ENCODE measurements around the gene SPINK4. TPM values are rescaled to one million over a fixed set of nuclear protein-coding genes. Genes with fewer than 3 reads are reported as not detected.

Gene SPINK4
- total and polyA plus RNA-seq, 4 donors: not detected

DNA sequence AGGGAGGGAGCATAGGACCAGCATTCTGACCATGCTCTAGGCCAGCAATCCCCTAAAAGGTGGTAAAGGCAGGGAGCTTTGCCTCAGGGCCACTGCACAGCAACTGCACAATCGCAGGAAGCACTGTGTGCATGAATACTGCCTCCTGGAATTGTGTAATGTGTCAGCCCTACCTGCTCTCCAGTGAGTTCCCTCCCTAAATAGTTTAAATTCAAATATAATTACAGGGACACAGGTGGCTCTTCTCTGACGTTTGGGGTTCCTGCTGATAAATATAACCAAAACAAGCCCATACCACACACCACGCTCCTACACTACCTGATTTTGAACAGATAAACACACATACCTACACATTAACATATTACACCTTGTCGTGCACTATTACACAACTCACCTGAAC lies 15.5 kb downstream of the SPINK4 start:
- H3K9ac ChIP-seq (ENCODE audit: insufficient read depth in 1 of 2, low read length in 2 of 2): no peak overlapping the region
- H3K9me3 ChIP-seq (ENCODE audit: control insufficient read depth in 4 of 4, insufficient read depth in 3 of 4, low read length in 3 of 4): no peaks in the 10 kb centered on the region
- WGBS, 2 donors: 89 to 94% methylated on average over 4 of the region's 4 CpGs
- no peaks in the 10 kb centered on the region for H3K4me1 ChIP-seq (ENCODE audit: control insufficient read depth in 5 of 5, insufficient read depth in 5 of 5, low read length in 5 of 5)
- ATAC-seq (ENCODE audit: insufficient read depth, low FRiP score) (no peak), DNase-seq (no peak)
- H3K27me3 ChIP-seq (ENCODE audit: control insufficient read depth in 3 of 3, insufficient read depth in 3 of 3, low read length in 2 of 3): no peaks in the 10 kb centered on the region
- no peak overlapping the region for H3K4me3 ChIP-seq
- no peak overlapping the region for H3K27ac ChIP-seq (ENCODE audit: low read depth in 1 of 2, low read length in 1 of 2)
- peaks cover 22 to 62% (median 47%) of the 10 kb centered on the region in 4 donors for H3K36me3 ChIP-seq (ENCODE audit: control insufficient read depth in 4 of 4, insufficient read depth in 4 of 4, low read length in 4 of 4)
- TF ChIP-seq, protein P1, sequence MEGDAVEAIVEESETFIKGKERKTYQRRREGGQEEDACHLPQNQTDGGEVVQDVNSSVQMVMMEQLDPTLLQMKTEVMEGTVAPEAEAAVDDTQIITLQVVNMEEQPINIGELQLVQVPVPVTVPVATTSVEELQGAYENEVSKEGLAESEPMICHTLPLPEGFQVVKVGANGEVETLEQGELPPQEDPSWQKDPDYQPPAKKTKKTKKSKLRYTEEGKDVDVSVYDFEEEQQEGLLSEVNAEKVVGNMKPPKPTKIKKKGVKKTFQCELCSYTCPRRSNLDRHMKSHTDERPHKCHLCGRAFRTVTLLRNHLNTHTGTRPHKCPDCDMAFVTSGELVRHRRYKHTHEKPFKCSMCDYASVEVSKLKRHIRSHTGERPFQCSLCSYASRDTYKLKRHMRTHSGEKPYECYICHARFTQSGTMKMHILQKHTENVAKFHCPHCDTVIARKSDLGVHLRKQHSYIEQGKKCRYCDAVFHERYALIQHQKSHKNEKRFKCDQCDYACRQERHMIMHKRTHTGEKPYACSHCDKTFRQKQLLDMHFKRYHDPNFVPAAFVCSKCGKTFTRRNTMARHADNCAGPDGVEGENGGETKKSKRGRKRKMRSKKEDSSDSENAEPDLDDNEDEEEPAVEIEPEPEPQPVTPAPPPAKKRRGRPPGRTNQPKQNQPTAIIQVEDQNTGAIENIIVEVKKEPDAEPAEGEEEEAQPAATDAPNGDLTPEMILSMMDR (IDR thresholded peaks at IDR 0.05; ENCODE audit: control extremely low read depth, extremely low read depth): no peak

DNA sequence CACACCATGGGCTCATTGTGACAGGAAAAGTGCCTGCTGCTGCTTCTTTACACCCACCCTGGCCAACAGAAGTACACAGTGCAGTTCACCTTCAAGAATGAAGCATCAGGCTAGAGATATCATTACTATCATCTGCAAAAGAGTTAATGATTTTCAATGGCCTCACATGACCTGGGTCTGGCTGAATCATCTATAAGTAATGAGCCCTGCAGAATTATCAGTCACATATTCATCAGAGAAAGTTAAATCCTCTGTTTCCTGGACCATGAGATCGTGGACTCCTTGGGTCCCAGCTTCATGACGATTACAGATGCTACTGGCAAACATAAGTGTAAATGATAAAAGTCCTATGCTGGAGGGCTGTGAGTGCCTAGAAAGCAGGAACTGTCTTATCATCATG lies 16.3 kb downstream of the SPINK4 start:
- ATAC-seq (ENCODE audit: insufficient read depth, low FRiP score): no peak
- WGBS, 2 donors: 91 to 96% methylated on average over 2 of the region's 2 CpGs
- H3K36me3 ChIP-seq (ENCODE audit: control insufficient read depth in 4 of 4, insufficient read depth in 4 of 4, low read length in 4 of 4): peaks cover 22 to 68% (median 50%) of the 10 kb centered on the region in 4 donors

DNA sequence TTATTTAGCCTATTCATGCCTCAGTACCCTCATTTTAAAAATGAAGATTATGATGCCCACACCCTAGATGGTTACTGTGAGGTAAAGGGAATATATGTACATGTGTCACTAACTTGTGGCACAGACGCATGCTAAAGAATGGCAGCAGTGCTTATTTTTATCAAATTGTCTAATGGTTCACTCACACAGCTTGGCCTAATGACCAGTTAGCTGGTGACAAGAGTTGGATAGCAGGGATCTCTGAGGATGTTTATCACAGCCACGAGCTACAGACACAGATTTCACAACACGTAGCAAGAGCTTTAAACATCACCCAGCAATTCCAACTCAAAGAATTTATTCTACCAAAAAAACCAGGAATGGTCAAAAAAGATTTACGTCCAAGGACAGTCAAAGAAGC lies 17.3 kb downstream of the SPINK4 start:
- TF ChIP-seq, protein P1 (IDR thresholded peaks at IDR 0.05; ENCODE audit: control extremely low read depth, extremely low read depth): no peak
- H3K9ac ChIP-seq (ENCODE audit: insufficient read depth in 1 of 2, low read length in 2 of 2): no peak overlapping the region

More for the DNA sequence above, 16.3 kb downstream of the SPINK4 start:
- Histone ChIP-seq H3K4me3 (no peak overlapping the region), H3K27me3 (ENCODE audit: control insufficient read depth in 3 of 3, insufficient read depth in 3 of 3, low read length in 2 of 3) (no peaks in the 10 kb centered on the region), H3K9me3 (ENCODE audit: control insufficient read depth in 4 of 4, insufficient read depth in 3 of 4, low read length in 3 of 4) (no peaks in the 10 kb centered on the region), H3K27ac (ENCODE audit: low read depth in 1 of 2, low read length in 1 of 2) (no peak overlapping the region), H3K4me1 (ENCODE audit: control insufficient read depth in 5 of 5, insufficient read depth in 5 of 5, low read length in 5 of 5) (no peaks in the 10 kb centered on the region), H3K9ac (ENCODE audit: insufficient read depth in 1 of 2, low read length in 2 of 2) (no peak overlapping the region)
- TF ChIP-seq, protein P1 (IDR thresholded peaks at IDR 0.05; ENCODE audit: control extremely low read depth, extremely low read depth): no peak
- DNase-seq: no peak

DNA sequence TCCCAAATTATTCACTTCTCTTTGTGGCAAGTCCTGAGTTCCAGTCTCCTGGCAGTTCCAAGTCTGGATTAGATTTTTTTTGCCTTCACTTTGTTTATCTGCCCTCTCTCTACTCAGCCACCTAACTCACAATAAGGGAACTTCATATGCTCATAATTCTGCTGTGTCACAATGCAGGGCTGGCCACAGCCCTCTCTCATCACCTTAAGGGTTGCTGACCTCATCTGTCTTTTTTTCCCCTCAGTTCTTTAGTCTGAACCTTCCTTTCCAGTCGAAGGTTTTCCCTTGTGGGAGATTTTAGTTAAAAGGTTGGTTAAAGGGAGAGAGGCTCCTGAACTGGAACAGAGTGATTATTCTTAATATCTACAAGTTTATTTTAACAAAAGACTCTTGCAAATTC lies 20.4 kb downstream of the SPINK4 start:
- Histone ChIP-seq H3K4me1 (ENCODE audit: control insufficient read depth in 5 of 5, insufficient read depth in 5 of 5, low read length in 5 of 5) (peaks cover 2 to 12% (median 4%) of the 10 kb centered on the region in 5 donors), H3K9ac (ENCODE audit: insufficient read depth in 1 of 2, low read length in 2 of 2) (no peak overlapping the region), H3K27ac (ENCODE audit: low read depth in 1 of 2, low read length in 1 of 2) (no peak overlapping the region), H3K4me3 (no peak overlapping the region), H3K27me3 (ENCODE audit: control insufficient read depth in 3 of 3, insufficient read depth in 3 of 3, low read length in 2 of 3) (no peaks in the 10 kb centered on the region), H3K36me3 (ENCODE audit: control insufficient read depth in 4 of 4, insufficient read depth in 4 of 4, low read length in 4 of 4) (peaks cover 14 to 49% (median 37%) of the 10 kb centered on the region in 4 donors), H3K9me3 (ENCODE audit: control insufficient read depth in 4 of 4, insufficient read depth in 3 of 4, low read length in 3 of 4) (no peaks in the 10 kb centered on the region)
- WGBS, 2 donors: 86 to 93% methylated on average over 1 of the region's 1 CpG
- TF ChIP-seq, protein P1 (IDR thresholded peaks at IDR 0.05; ENCODE audit: control extremely low read depth, extremely low read depth): no peak
- ATAC-seq (ENCODE audit: insufficient read depth, low FRiP score): no peak
- DNase-seq: no peak

More for the DNA sequence above, 17.3 kb downstream of the SPINK4 start:
- H3K36me3 ChIP-seq (ENCODE audit: control insufficient read depth in 4 of 4, insufficient read depth in 4 of 4, low read length in 4 of 4): peaks cover 22 to 74% (median 51%) of the 10 kb centered on the region in 4 donors
- DNase-seq (no peak), ATAC-seq (ENCODE audit: insufficient read depth, low FRiP score) (no peak)
- H3K4me3 ChIP-seq: no peak overlapping the region
- no peaks in the 10 kb centered on the region for H3K9me3 ChIP-seq (ENCODE audit: control insufficient read depth in 4 of 4, insufficient read depth in 3 of 4, low read length in 3 of 4)
- H3K27ac ChIP-seq (ENCODE audit: low read depth in 1 of 2, low read length in 1 of 2): no peak overlapping the region
- 87 to 90% methylated on average over 4 of the region's 4 CpGs for WGBS, 2 donors
- no peaks in the 10 kb centered on the region for H3K27me3 ChIP-seq (ENCODE audit: control insufficient read depth in 3 of 3, insufficient read depth in 3 of 3, low read length in 2 of 3)
- H3K4me1 ChIP-seq (ENCODE audit: control insufficient read depth in 5 of 5, insufficient read depth in 5 of 5, low read length in 5 of 5): no peaks in the 10 kb centered on the region

Data from lung (tissue), 12 donors.